ENCODE measurements around the gene WDTC1. TPM values are rescaled to one million over a fixed set of nuclear protein-coding genes. Genes with fewer than 3 reads are reported as not detected.

Gene WDTC1
- total and polyA plus RNA-seq, 2 of the 13 experiments (the other 11 are each of a cell fraction or from before 2014, with no cell fraction given): 5.5 TPM

GRCh38 chr1:27314737-27315136 is 80.3 kb downstream of the WDTC1 start (continued):
- TF ChIP-seq ZNF280B (CRISPR knock-in tag; IDR thresholded peaks at IDR 0.05; ENCODE audit: borderline replicate concordance): no peak
- TF ChIP-seq ETV5 (CRISPR knock-in tag; IDR thresholded peaks at IDR 0.05; ENCODE audit: borderline replicate concordance): no peak
- no peak for TF ChIP-seq SMAD3 (CRISPR knock-in tag; IDR thresholded peaks at IDR 0.05)
- TF ChIP-seq E2F2 (CRISPR knock-in tag; IDR thresholded peaks at IDR 0.05; ENCODE audit: borderline replicate concordance): no peak
- TF ChIP-seq NR2F1 (CRISPR knock-in tag; IDR thresholded peaks at IDR 0.05): no peak
- no peak for TF ChIP-seq ZNF326 (CRISPR knock-in tag; IDR thresholded peaks at IDR 0.05; ENCODE audit: borderline replicate concordance)
- TF ChIP-seq ZBTB46 (CRISPR knock-in tag; IDR thresholded peaks at IDR 0.05; ENCODE audit: borderline replicate concordance): no peak

DNA sequence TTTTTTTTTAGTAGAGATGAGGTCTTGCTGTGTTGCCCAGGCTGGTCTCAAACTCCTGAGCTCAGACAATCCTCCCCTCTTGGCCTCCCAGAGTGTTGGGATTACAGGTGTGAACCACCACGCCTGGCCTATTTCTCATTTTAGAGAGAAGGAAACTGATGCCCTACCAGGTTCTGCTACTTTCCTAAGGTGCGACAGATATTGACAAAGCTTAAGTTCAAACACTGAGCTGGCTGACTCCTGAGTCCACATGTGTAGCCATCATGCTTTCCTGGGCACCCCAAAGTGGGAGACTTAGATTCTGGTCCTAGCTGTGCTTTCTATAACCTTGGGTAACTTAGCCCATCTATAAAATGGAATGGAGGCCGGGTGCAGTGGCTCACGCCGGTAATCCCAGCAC is 82.4 kb downstream of the WDTC1 start:
- Histone ChIP-seq H3K27me3 (ENCODE audit: control insufficient read depth in 1 of 2, insufficient read depth in 2 of 2, low read length in 2 of 2) (peaks cover 0 to 12% of the 10 kb centered on the region in 2 experiments; a peak in 2 of 5 replicates), H3K9ac (ENCODE audit: insufficient read depth, low read depth, low read length) (no peak overlapping the region), H3K4me3 (replicated peaks in 1 of 3; ENCODE audit: insufficient read depth in 1 of 3, low read depth in 2 of 3, low read length in 3 of 3) (no peak overlapping the region), H4K20me1 (ENCODE audit: insufficient read depth, low read length) (no peaks in the 10 kb centered on the region), H3K9me3 (ENCODE audit: low read length) (no peaks in the 10 kb centered on the region), H3K4me2 (ENCODE audit: low read depth, low read length) (no peak overlapping the region), H3K4me1 (ENCODE audit: insufficient read depth, low read length) (peaks cover 20% of the 10 kb centered on the region), H2AFZ (ENCODE audit: low read length) (no peak overlapping the region), H3K27ac (ENCODE audit: extremely low read length, insufficient read depth, low read length) (no peak overlapping the region), H3K36me3 (replicated peaks in 1 of 2; ENCODE audit: control insufficient read depth in 1 of 2, insufficient read depth in 2 of 2, low read length in 2 of 2) (no peaks in the 10 kb centered on the region), H3K79me2 (ENCODE audit: insufficient read depth, low read length) (no peaks in the 10 kb centered on the region)
- ChIA-PET POLR2A (interaction anchor here (0.7 kb wide), 1 partner anchor 9 kb away, joined by 4 read pairs; no protein-coding TSS in a partner anchor), CTCF (ENCODE audit: low intra/inter-chr PET ratio, low total read pairs) (no interaction called here)
- DNase-seq (ENCODE audit: low spot score) (no peak), ATAC-seq (no peak), FAIRE-seq (no peak)
- 36% methylated on average over 5 of the region's 5 CpGs for WGBS (ENCODE audit: low lambda C conversion rate)
- intact Hi-C loops (cut with micrococcal nuclease; ENCODE audit: unreplicated experiment) (no loop called here), in situ Hi-C loops (cut with HindIII; ENCODE audit: extremely low pct_ligation_motif_present, low pct_unique_long_range_greater_than_20kb) (no loop called here)
- BruUV-seq (replicated peaks): no TSS peak
- TF ChIP-seq KLF11 (CRISPR knock-in tag; IDR thresholded peaks at IDR 0.05) (no peak), RBAK (CRISPR knock-in tag; IDR thresholded peaks at IDR 0.05) (no peak), NBN (conservative IDR thresholded peaks at IDR 0.05) (no peak), HINFP (CRISPR knock-in tag; IDR thresholded peaks at IDR 0.05; ENCODE audit: low read depth) (no peak), ZBTB7B (CRISPR knock-in tag; IDR thresholded peaks at IDR 0.05) (no peak), THAP11 (CRISPR knock-in tag; IDR thresholded peaks at IDR 0.05) (no peak), RFXANK (CRISPR knock-in tag; IDR thresholded peaks at IDR 0.05) (no peak)
- TF ChIP-seq, protein P1, sequence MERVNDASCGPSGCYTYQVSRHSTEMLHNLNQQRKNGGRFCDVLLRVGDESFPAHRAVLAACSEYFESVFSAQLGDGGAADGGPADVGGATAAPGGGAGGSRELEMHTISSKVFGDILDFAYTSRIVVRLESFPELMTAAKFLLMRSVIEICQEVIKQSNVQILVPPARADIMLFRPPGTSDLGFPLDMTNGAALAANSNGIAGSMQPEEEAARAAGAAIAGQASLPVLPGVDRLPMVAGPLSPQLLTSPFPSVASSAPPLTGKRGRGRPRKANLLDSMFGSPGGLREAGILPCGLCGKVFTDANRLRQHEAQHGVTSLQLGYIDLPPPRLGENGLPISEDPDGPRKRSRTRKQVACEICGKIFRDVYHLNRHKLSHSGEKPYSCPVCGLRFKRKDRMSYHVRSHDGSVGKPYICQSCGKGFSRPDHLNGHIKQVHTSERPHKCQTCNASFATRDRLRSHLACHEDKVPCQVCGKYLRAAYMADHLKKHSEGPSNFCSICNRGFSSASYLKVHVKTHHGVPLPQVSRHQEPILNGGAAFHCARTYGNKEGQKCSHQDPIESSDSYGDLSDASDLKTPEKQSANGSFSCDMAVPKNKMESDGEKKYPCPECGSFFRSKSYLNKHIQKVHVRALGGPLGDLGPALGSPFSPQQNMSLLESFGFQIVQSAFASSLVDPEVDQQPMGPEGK (CRISPR knock-in tag; IDR thresholded peaks at IDR 0.05): no peak
- TF ChIP-seq, protein P2, sequence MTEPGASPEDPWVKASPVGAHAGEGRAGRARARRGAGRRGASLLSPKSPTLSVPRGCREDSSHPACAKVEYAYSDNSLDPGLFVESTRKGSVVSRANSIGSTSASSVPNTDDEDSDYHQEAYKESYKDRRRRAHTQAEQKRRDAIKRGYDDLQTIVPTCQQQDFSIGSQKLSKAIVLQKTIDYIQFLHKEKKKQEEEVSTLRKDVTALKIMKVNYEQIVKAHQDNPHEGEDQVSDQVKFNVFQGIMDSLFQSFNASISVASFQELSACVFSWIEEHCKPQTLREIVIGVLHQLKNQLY (CRISPR knock-in tag; IDR thresholded peaks at IDR 0.05): no peak
